ENCODE results near the gene DUSP23. TPM values are rescaled to one million over a fixed set of nuclear protein-coding genes. Genes with fewer than 3 reads are reported as not detected.

DUSP23 gene
- 18.2 and 49.2 TPM in 2 replicates for total RNA-seq

GRCh38 chr1:159780583-159781582 is at the start of gene DUSP23:
Gene DUSP23 (plus strand): TSS chr1:159780962. CDS start chr1:159781101, 139 bp downstream.

DNA sequence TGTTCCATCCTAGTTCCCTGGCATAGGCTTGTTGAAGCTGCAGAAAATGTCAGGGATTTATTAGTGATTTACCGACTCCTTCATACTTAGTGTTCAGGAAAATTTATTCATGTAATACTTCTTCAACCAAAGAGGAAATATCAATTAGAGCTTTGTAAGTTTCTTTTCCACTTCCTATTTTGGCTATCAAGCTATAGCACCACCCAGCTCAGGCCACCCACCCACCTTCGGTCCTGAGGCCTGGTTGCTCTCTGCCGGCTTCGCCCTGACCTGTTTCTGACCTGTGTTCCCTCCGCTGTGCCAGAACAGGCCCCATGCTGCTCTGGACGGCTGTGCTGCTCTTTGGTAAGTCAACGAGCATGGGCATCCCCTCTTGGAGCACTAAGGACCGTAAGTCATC is 21.3 kb downstream of the DUSP23 start, which contains the start of gene FCRL6:
Gene FCRL6 (plus strand): TSS at position 250 of the 400 bp plus-strand sequence. CDS start 65 bp downstream, at position 315.

GRCh38 chr1:159826441-159827101 is 45.8 kb downstream of the DUSP23 start, which contains the start of gene SLAMF8:
Gene SLAMF8 (plus strand): TSS chr1:159826873. CDS start chr1:159826899, 26 bp downstream.

Other genes starting within 250 kb of the DUSP23 start
- not detected in 2 replicates for gene OR10J5, start 245.0 kb upstream of the DUSP23 start, total RNA-seq
- gene APCS, start 193.1 kb upstream of the DUSP23 start, total RNA-seq = not detected in 2 replicates
- gene CRP, start 66.4 kb upstream of the DUSP23 start, total RNA-seq = not detected in 2 replicates
- gene FCRL6, start 21.4 kb downstream of the DUSP23 start, total RNA-seq = not detected in 2 replicates
- gene SLAMF8, start 45.9 kb downstream of the DUSP23 start, total RNA-seq = not detected in 2 replicates
- not detected in 2 replicates for gene VSIG8, start 81.7 kb downstream of the DUSP23 start, total RNA-seq
- gene CFAP45, start 119.2 kb downstream of the DUSP23 start, total RNA-seq = 0.13 and 0.16 TPM in 2 replicates
- 305 and 327 TPM in 2 replicates for gene TAGLN2, start 144.5 kb downstream of the DUSP23 start, total RNA-seq
- not detected in 2 replicates for gene IGSF9, start 164.7 kb downstream of the DUSP23 start, total RNA-seq
- gene SLAMF9, start 173.3 kb downstream of the DUSP23 start, total RNA-seq = not detected in 2 replicates